Suprapubic skin (tissue), 4 donors: ENCODE measurements around the gene DST. TPM values are rescaled to one million over a fixed set of nuclear protein-coding genes. Genes with fewer than 3 reads are reported as not detected.
A peak's percentile ranks its signal among the peaks of the same experiment; 100 is the strongest.
"Not testable (repeated sequence)": the region's sequence is repeated elsewhere in the genome, so short reads cannot be mapped to it uniquely, and the experiment has no call there.

Experiments used
- DNase-seq, 2 donors: peaks; one replicate each; pipeline ENCODE4 v3.0.0-alpha.2; 2019; ENCODE audit warnings: low spot score in 2 of 2
- H3K27ac ChIP-seq: fragments of 200-600 bp; sonication (generic); one replicate; pipeline ENCODE4 v1.5.1; 2019
- H3K27me3 ChIP-seq: fragments of 200-600 bp; sonication (generic); one replicate; pipeline ENCODE4 v1.5.1; 2019
- H3K36me3 ChIP-seq: fragments of 200-600 bp; sonication (generic); one replicate; pipeline ENCODE4 v1.5.1; 2019
- H3K4me1 ChIP-seq: fragments of 200-600 bp; sonication (generic); one replicate; pipeline ENCODE4 v1.5.1; 2019
- H3K4me3 ChIP-seq: fragments of 200-600 bp; sonication (generic); one replicate; pipeline ENCODE4 v1.5.1; 2019; ENCODE audit warnings: mild to moderate bottlenecking
- H3K9me3 ChIP-seq: fragments of 200-600 bp; sonication (generic); one replicate; pipeline ENCODE4 v1.5.1; 2019
- CTCF ChIP-seq, 2 donors: fragments of 200-600 bp in 1 of 2; fragments of 450-650 bp in 1 of 2; sonication (generic) in 1 of 2; IDR thresholded peaks; one replicate each; pipeline ENCODE4 v1.5.1; 2016 to 2019; ENCODE audit warnings: antibody characterized with exemption in 2 of 2, mild to moderate bottlenecking in 1 of 2, moderate library complexity in 1 of 2
- EP300 ChIP-seq: sonication (generic); formaldehyde crosslinking; IDR thresholded peaks from one replicate; pipeline ENCODE4 v1.6.1; 2017; ENCODE audit warnings: antibody characterized with exemption
- POLR2A ChIP-seq, 2 donors: fragments of 450-650 bp; IDR thresholded peaks; one replicate each; pipeline ENCODE4 v1.6.1; 2017; ENCODE audit warnings: antibody characterized with exemption in 2 of 2, mild to moderate bottlenecking in 2 of 2, moderate library complexity in 2 of 2
- POLR2AphosphoS5 ChIP-seq, 3 donors: sonication (generic); formaldehyde crosslinking; IDR thresholded peaks; one replicate each; pipeline ENCODE4 v1.6.1; 2017; ENCODE audit warnings: antibody characterized with exemption in 3 of 3
- WGBS: methylation state at CpG from one replicate; pipeline ENCODE4 v1.1.5; 2018; 5-methylcytosine and 5-hydroxymethylcytosine counted together
- total RNA-seq, 4 donors: library from RNA; depleted of rRNA; stranded (reverse); fragments of >200 nt; gene quantifications; one replicate each; pipeline ENCODE4 v1.1.0, GENCODE V29; 2016

DST gene
- total RNA-seq, 4 donors from 2014 or later, result 637 to 1,048 (median 751) TPM

- Histone ChIP-seq H3K4me1 (peaks cover 42% of the 10 kb centered on the region), H3K36me3 (no peaks in the 10 kb centered on the region), H3K27me3 (no peaks in the 10 kb centered on the region), H3K9me3 (no peaks in the 10 kb centered on the region), H3K4me3 (no peak overlapping the region), H3K27ac (peak overlapping the region; percentile 74)
- no peak for DNase-seq
- no peak for TF ChIP-seq CTCF (IDR thresholded peaks at IDR 0.05)
- TF ChIP-seq EP300, result no peak
- TF ChIP-seq POLR2A (IDR thresholded peaks at IDR 0.05), result no peak
- peak in 1 of 3 donors; percentile 20 for TF ChIP-seq POLR2AphosphoS5 (IDR thresholded peaks at IDR 0.05)
- WGBS, result 62% methylated on average over 1 of the region's 1 CpG
Measured at GRCh38 chr6:56664029-56664428, 21.3 kb upstream of the DST start.

- H3K27ac ChIP-seq, result peak overlapping the region; percentile 74
- TF ChIP-seq CTCF (IDR thresholded peaks at IDR 0.05), result no peak
- TF ChIP-seq POLR2AphosphoS5 (IDR thresholded peaks at IDR 0.05), result no peak
- TF ChIP-seq EP300, result no peak
- TF ChIP-seq POLR2A (IDR thresholded peaks at IDR 0.05), result no peak
- no peak for DNase-seq
- no peak overlapping the region for H3K4me3 ChIP-seq
- H3K36me3 ChIP-seq, result no peaks in the 10 kb centered on the region
- H3K4me1 ChIP-seq, result peaks cover 39% of the 10 kb centered on the region
- no peaks in the 10 kb centered on the region for H3K27me3 ChIP-seq
- no peaks in the 10 kb centered on the region for H3K9me3 ChIP-seq
- 52% methylated on average over 3 of the region's 3 CpGs for WGBS
Measured at GRCh38 chr6:56663344-56663743, 20.7 kb upstream of the DST start.

- not testable (repeated sequence) for H3K27me3 ChIP-seq, H3K9me3 ChIP-seq, H3K4me3 ChIP-seq, DNase-seq, H3K36me3 ChIP-seq
- Histone ChIP-seq H3K4me1 (peaks cover 47% of the 10 kb centered on the region), H3K27ac (peak overlapping the region; percentile 64)
- 84% methylated on average over 3 of the region's 3 CpGs for WGBS
Measured at GRCh38 chr6:56661338-56661737, 18.6 kb upstream of the DST start.

- Histone ChIP-seq H3K4me3 (no peak overlapping the region), H3K9me3 (no peaks in the 10 kb centered on the region), H3K27ac (peak overlapping the region; percentile 76), H3K4me1 (peaks cover 57% of the 10 kb centered on the region), H3K36me3 (no peaks in the 10 kb centered on the region), H3K27me3 (no peaks in the 10 kb centered on the region)
- TF ChIP-seq CTCF (IDR thresholded peaks at IDR 0.05) (no peak), POLR2AphosphoS5 (IDR thresholded peaks at IDR 0.05) (no peak), EP300 (no peak)
- no peak for DNase-seq
- 46% methylated on average over 3 of the region's 3 CpGs for WGBS
Measured at GRCh38 chr6:56660381-56660730, 17.7 kb upstream of the DST start.

- Histone ChIP-seq H3K4me1 (peaks cover 59% of the 10 kb centered on the region), H3K4me3 (no peak overlapping the region), H3K27ac (peak overlapping the region; percentile 76), H3K36me3 (no peaks in the 10 kb centered on the region), H3K27me3 (no peaks in the 10 kb centered on the region), H3K9me3 (no peaks in the 10 kb centered on the region)
- TF ChIP-seq POLR2A (IDR thresholded peaks at IDR 0.05) (no peak), EP300 (no peak), POLR2AphosphoS5 (IDR thresholded peaks at IDR 0.05) (no peak), CTCF (IDR thresholded peaks at IDR 0.05) (no peak)
- 39% methylated on average over 2 of the region's 2 CpGs for WGBS
- DNase-seq, result no peak
Measured at GRCh38 chr6:56659721-56660380, 17.2 kb upstream of the DST start.

GRCh38 chr6:56658326-56658725 lies 15.6 kb upstream of the DST start:
- no peaks in the 10 kb centered on the region for H3K27me3 ChIP-seq
- H3K27ac ChIP-seq, result peak overlapping the region; percentile 76
- no peaks in the 10 kb centered on the region for H3K9me3 ChIP-seq
- H3K36me3 ChIP-seq, result no peaks in the 10 kb centered on the region
- 90% methylated on average over 5 of the region's 5 CpGs for WGBS
- DNase-seq, result no peak
- TF ChIP-seq CTCF (IDR thresholded peaks at IDR 0.05) (no peak), POLR2A (IDR thresholded peaks at IDR 0.05) (no peak), POLR2AphosphoS5 (IDR thresholded peaks at IDR 0.05) (no peak), EP300 (no peak)
- H3K4me3 ChIP-seq, result no peak overlapping the region
- H3K4me1 ChIP-seq, result peaks cover 64% of the 10 kb centered on the region
